Effector CD4-positive, alpha-beta T cell (primary cell): Measurements from ENCODE around the gene USP17L20. TPM values are rescaled to one million over a fixed set of nuclear protein-coding genes. Genes with fewer than 3 reads are reported as not detected.
A peak's percentile ranks its signal among the peaks of the same experiment; 100 is the strongest.
"Not testable (repeated sequence)": the region's sequence is repeated elsewhere in the genome, so short reads cannot be mapped to it uniquely, and the experiment has no call there.

Experiments
- DNase-seq: peaks from one replicate; pipeline ENCODE4 v3.0.0-alpha.2; 2020
- total RNA-seq: gene quantifications from one replicate; lab custom pipeline; 2026; lab: John Stamatoyannopoulos, UW

Gene USP17L20
- total RNA-seq: not detected

GRCh38 chr4:9257824-9258223 is at the start of gene USP17L20:
Gene USP17L20, plus strand, starts transcription at chr4:9258124. Its CDS starts 0 bp downstream, at chr4:9258124.
- not testable (repeated sequence) for DNase-seq

- not testable (repeated sequence) for DNase-seq
These were observed 47.6 kb upstream of the USP17L20 start, which contains the start of gene USP17L10 for GRCh38 chr4:9210357-9210756. Gene USP17L10, plus strand, starts transcription at chr4:9210657. Its CDS starts 0 bp downstream, at chr4:9210657.

- not testable (repeated sequence) for DNase-seq
These were observed 43.2 kb upstream of the USP17L20 start for GRCh38 chr4:9214701-9215100.

- not testable (repeated sequence) for DNase-seq
These were observed 42.8 kb upstream of the USP17L20 start, which contains the start of gene USP17L11 for GRCh38 chr4:9215105-9215504. Gene USP17L11, plus strand, starts transcription at chr4:9215405. Its CDS starts 0 bp downstream, at chr4:9215405.

GRCh38 chr4:9219852-9220251 is 38.1 kb upstream of the USP17L20 start, which contains the start of gene USP17L12:
Gene USP17L12, plus strand, starts transcription at chr4:9220152. Its CDS starts 0 bp downstream, at chr4:9220152.
- not testable (repeated sequence) for DNase-seq

- DNase-seq: not testable (repeated sequence)
These were observed 33.3 kb upstream of the USP17L20 start, which contains the start of gene USP17L13 for GRCh38 chr4:9224596-9224995. Gene USP17L13, plus strand, starts transcription at chr4:9224896. Its CDS starts 0 bp downstream, at chr4:9224896.

GRCh38 chr4:9230249-9230648 is 27.7 kb upstream of the USP17L20 start:
- DNase-seq: not testable (repeated sequence)

GRCh38 chr4:9234085-9234484 is 23.8 kb upstream of the USP17L20 start, which contains the start of gene USP17L15:
Gene USP17L15, plus strand, starts transcription at chr4:9234385. Its CDS starts 0 bp downstream, at chr4:9234385.
- not testable (repeated sequence) for DNase-seq

GRCh38 chr4:9238461-9238860 is 19.5 kb upstream of the USP17L20 start:
- not testable (repeated sequence) for DNase-seq

- DNase-seq: not testable (repeated sequence)
These were observed 14.3 kb upstream of the USP17L20 start, which contains the start of gene USP17L17 for GRCh38 chr4:9243579-9243978. Gene USP17L17, plus strand, starts transcription at chr4:9243879. Its CDS starts 0 bp downstream, at chr4:9243879.

- not testable (repeated sequence) for DNase-seq
These were observed 9.8 kb upstream of the USP17L20 start, which contains the start of gene USP17L18 for GRCh38 chr4:9247953-9248680. Gene USP17L18, plus strand, starts transcription at chr4:9248630. Its CDS starts 0 bp downstream, at chr4:9248630.

GRCh38 chr4:9253078-9253477 is 4.8 kb upstream of the USP17L20 start, which contains the start of gene USP17L19:
Gene USP17L19, plus strand, starts transcription at chr4:9253378. Its CDS starts 0 bp downstream, at chr4:9253378.
- not testable (repeated sequence) for DNase-seq

GRCh38 chr4:9262572-9262971 is 4.6 kb downstream of the USP17L20 start, which contains the start of gene USP17L21:
Gene USP17L21, plus strand, starts transcription at chr4:9262872. Its CDS starts 0 bp downstream, at chr4:9262872.
- DNase-seq: not testable (repeated sequence)

- not testable (repeated sequence) for DNase-seq
These were observed 9.4 kb downstream of the USP17L20 start, which contains the start of gene USP17L22 for GRCh38 chr4:9267319-9267718. Gene USP17L22, plus strand, starts transcription at chr4:9267619. Its CDS starts 0 bp downstream, at chr4:9267619.

- DNase-seq: peak; percentile 5
These were observed 13.8 kb downstream of the USP17L20 start for GRCh38 chr4:9271719-9272118.
